DOHH2 (cell line): ENCODE measurements around the gene SLC7A6.

ENCODE experiments used
- H3F3A ChIP-seq: fragments of 200-600 bp; sonication (generic), shearing (Covaris generic); 2 replicates; pipeline ENCODE4 v1.6.0; 2016; ENCODE audit warnings: antibody characterized with exemption, mild to moderate bottlenecking; ENCODE audit not compliant: control insufficient read depth, insufficient read depth
- H3K27ac ChIP-seq: fragments of 200-600 bp; sonication (generic); 2 replicates; pipeline ENCODE4 v1.5.1; 2014; ENCODE audit warnings: low read depth, mild to moderate bottlenecking, low read length, moderate library complexity
- H3K27me3 ChIP-seq: fragments of 200-600 bp; sonication (generic); 2 replicates; pipeline ENCODE4 v1.6.1; 2014; ENCODE audit warnings: mild to moderate bottlenecking, low read length, mixed read lengths; ENCODE audit not compliant: control insufficient read depth
- H3K36me3 ChIP-seq: fragments of 200-600 bp; sonication (generic); 2 replicates; pipeline ENCODE4 v1.6.1; 2014; ENCODE audit warnings: mild to moderate bottlenecking, low read length, moderate library complexity, mixed read lengths; ENCODE audit not compliant: control insufficient read depth
- H3K4me1 ChIP-seq: fragments of 200-600 bp; sonication (generic); 2 replicates; pipeline ENCODE4 v1.6.1; 2014; ENCODE audit warnings: mild to moderate bottlenecking, low read length, mixed read lengths; ENCODE audit not compliant: control insufficient read depth
- H3K4me2 ChIP-seq: fragments of 200-600 bp; sonication (generic); 2 replicates; pipeline ENCODE4 v1.6.0; 2014; ENCODE audit warnings: mild to moderate bottlenecking, low read length, moderate library complexity
- H3K4me3 ChIP-seq: fragments of 200-600 bp; sonication (generic); 2 replicates; pipeline ENCODE4 v1.5.1; 2014; ENCODE audit warnings: mild to moderate bottlenecking, low read length, mixed read lengths
- H3K79me2 ChIP-seq: fragments of 200-600 bp; sonication (generic); 2 replicates; pipeline ENCODE4 v1.6.1; 2014; ENCODE audit warnings: mild to moderate bottlenecking, low read length, mixed read lengths; ENCODE audit not compliant: control insufficient read depth
- H3K9me2 ChIP-seq: fragments of 200-600 bp; sonication (generic); replicated peaks from 2 replicates; pipeline ENCODE4 v1.6.1; 2014; ENCODE audit warnings: mild to moderate bottlenecking, low read length, mixed read lengths; ENCODE audit not compliant: control insufficient read depth
- H3K9me3 ChIP-seq: fragments of 200-600 bp; sonication (generic); 2 replicates; pipeline ENCODE4 v1.6.1; 2014; ENCODE audit warnings: antibody characterized with exemption, low read length, mixed read lengths; ENCODE audit not compliant: control insufficient read depth, insufficient read depth
- H4K20me1 ChIP-seq: fragments of 200-600 bp; sonication (generic); 2 replicates; pipeline ENCODE4 v1.6.0; 2014; ENCODE audit warnings: low read depth, mild to moderate bottlenecking, antibody characterized with exemption, low read length, moderate library complexity; ENCODE audit not compliant: control insufficient read depth, insufficient read depth
- CTCF ChIP-seq: fragments of 200-600 bp; sonication (generic); IDR thresholded peaks from one replicate; pipeline ENCODE4 v1.5.1; 2014; ENCODE audit warnings: antibody characterized with exemption, mild to moderate bottlenecking, low read depth, low read length; ENCODE audit not compliant: poor library complexity, severe bottlenecking
- EZH2phosphoT487 ChIP-seq: fragments of 200-600 bp; sonication (generic); IDR thresholded peaks from 2 replicates; pipeline ENCODE4 v1.6.1; 2017; ENCODE audit warnings: borderline replicate concordance, mild to moderate bottlenecking, antibody characterized with exemption, low read length, moderate library complexity, mixed read lengths

SLC7A6 gene

GRCh38 chr16:68345958-68346635 is 81.8 kb downstream of the SLC7A6 start:
- Histone ChIP-seq H3K4me3 (no peak overlapping the region), H3K79me2 (no peaks in the 10 kb centered on the region), H3K27me3 (no peaks in the 10 kb centered on the region), H3K9me2 (no peaks in the 10 kb centered on the region), H3K9me3 (no peaks in the 10 kb centered on the region), H3F3A (no peaks in the 10 kb centered on the region), H3K36me3 (peaks cover 77% of the 10 kb centered on the region), H4K20me1 (no peaks in the 10 kb centered on the region), H3K27ac (no peak overlapping the region), H3K4me1 (no peaks in the 10 kb centered on the region), H3K4me2 (no peak overlapping the region)
- TF ChIP-seq EZH2phosphoT487 (no peak), CTCF (no peak)

- H3K36me3 ChIP-seq, result peaks cover 73% of the 10 kb centered on the region
- H3K9me3 ChIP-seq, result no peaks in the 10 kb centered on the region
- H3K27me3 ChIP-seq, result no peaks in the 10 kb centered on the region
- H3K27ac ChIP-seq, result no peak overlapping the region
- TF ChIP-seq CTCF (no peak), EZH2phosphoT487 (no peak)
- H4K20me1 ChIP-seq, result no peaks in the 10 kb centered on the region
- no peaks in the 10 kb centered on the region for H3K79me2 ChIP-seq
- no peak overlapping the region for H3K4me3 ChIP-seq
- no peaks in the 10 kb centered on the region for H3K4me1 ChIP-seq
- no peaks in the 10 kb centered on the region for H3F3A ChIP-seq
- no peak overlapping the region for H3K4me2 ChIP-seq
- no peaks in the 10 kb centered on the region for H3K9me2 ChIP-seq
These were observed 82.7 kb downstream of the SLC7A6 start for GRCh38 chr16:68346892-68347480.

- H3K9me2 ChIP-seq, result no peaks in the 10 kb centered on the region
- no peaks in the 10 kb centered on the region for H3K27me3 ChIP-seq
- TF ChIP-seq EZH2phosphoT487 (no peak), CTCF (no peak)
- no peak overlapping the region for H3K27ac ChIP-seq
- H3K4me1 ChIP-seq, result no peaks in the 10 kb centered on the region
- H3K4me2 ChIP-seq, result no peak overlapping the region
- H3K4me3 ChIP-seq, result no peak overlapping the region
- H4K20me1 ChIP-seq, result no peaks in the 10 kb centered on the region
- H3K36me3 ChIP-seq, result peaks cover 72% of the 10 kb centered on the region
- H3K79me2 ChIP-seq, result no peaks in the 10 kb centered on the region
- H3F3A ChIP-seq, result no peaks in the 10 kb centered on the region
- H3K9me3 ChIP-seq, result no peaks in the 10 kb centered on the region
These were observed 83.3 kb downstream of the SLC7A6 start for GRCh38 chr16:68347605-68348004.
